Amniotic stem cell (primary cell): Measurements from ENCODE around the gene FREM1.
"Not testable (repeated sequence)": the region's sequence is repeated elsewhere in the genome, so short reads cannot be mapped to it uniquely, and the experiment has no call there.

Experiments used
- DNase-seq: peaks from one replicate; lab custom pipeline; 2025; lab: John Stamatoyannopoulos, UW

Gene FREM1, protein sequence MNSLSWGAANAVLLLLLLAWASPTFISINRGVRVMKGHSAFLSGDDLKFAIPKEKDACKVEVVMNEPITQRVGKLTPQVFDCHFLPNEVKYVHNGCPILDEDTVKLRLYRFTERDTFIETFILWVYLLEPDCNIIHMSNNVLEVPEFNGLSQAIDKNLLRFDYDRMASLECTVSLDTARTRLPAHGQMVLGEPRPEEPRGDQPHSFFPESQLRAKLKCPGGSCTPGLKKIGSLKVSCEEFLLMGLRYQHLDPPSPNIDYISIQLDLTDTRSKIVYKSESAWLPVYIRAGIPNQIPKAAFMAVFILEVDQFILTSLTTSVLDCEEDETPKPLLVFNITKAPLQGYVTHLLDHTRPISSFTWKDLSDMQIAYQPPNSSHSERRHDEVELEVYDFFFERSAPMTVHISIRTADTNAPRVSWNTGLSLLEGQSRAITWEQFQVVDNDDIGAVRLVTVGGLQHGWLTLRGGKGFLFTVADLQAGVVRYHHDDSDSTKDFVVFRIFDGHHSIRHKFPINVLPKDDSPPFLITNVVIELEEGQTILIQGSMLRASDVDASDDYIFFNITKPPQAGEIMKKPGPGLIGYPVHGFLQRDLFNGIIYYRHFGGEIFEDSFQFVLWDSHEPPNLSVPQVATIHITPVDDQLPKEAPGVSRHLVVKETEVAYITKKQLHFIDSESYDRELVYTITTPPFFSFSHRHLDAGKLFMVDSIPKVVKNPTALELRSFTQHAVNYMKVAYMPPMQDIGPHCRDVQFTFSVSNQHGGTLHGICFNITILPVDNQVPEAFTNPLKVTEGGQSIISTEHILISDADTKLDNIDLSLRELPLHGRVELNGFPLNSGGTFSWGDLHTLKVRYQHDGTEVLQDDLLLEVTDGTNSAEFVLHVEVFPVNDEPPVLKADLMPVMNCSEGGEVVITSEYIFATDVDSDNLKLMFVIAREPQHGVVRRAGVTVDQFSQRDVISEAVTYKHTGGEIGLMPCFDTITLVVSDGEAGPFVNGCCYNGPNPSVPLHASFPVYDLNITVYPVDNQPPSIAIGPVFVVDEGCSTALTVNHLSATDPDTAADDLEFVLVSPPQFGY (N-terminal part only)

DNA sequence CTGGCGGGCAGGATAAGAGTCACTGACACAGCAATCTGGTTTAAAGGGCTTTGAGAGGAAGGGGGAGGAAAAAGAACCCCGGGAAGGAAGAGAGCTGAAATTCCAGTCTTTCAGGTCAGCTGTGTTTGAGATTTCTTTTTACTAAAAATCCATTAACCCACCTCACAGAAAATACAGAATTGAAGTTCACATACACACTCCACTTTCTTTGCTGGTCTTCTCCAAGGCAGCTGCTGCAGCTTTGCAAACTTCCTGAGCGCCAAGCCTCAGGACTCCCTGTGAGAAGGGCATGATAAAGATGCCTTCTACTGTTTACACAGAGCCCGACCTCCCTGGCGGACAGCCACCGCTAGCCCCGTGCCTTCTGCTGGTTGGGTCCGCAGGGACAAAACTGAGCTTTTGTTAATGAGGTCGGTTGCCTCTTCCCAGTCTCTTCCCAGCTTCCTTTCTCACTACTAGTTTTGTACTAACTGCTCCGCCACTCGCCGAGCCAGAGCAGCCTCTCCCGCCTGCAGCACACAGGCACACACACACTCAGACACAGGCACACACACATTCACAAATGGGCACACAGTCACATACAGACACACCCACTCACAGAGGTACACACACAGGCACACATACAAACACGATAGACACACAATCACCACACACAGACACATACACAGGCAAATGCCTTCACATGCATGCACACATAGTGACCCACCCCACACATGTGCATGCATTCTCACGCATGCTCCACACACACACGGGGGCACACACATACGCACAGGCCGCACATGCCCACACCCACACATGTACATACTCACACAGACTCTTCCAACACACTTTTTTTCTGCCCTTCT is at the start of gene FREM1:
Gene FREM1 (minus strand): TSS at position 468 of the 845 bp plus-strand sequence. CDS start 41,451 bp downstream, outside the sequence.
- no peak for DNase-seq

DNA sequence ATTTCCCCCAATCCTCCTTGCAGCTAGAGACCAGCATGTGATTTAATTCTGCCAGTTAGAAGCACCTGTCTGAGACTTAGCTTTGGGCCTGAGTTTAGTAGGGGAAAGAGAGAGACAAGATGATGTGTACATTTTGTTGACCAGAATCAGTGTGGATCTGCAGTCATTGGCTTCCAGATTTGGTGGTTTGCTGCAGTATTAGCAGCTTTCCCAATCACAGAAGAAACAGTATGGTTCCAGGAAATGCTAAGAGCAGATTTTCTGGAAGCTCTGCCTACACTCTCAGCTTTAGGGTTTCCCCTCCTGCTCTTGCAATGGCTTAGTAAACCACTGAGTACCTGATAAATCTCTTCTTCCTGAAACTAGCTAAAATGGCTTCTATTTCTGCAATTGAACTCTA is 48.8 kb upstream of the FREM1 start:
- no peak for DNase-seq

DNA sequence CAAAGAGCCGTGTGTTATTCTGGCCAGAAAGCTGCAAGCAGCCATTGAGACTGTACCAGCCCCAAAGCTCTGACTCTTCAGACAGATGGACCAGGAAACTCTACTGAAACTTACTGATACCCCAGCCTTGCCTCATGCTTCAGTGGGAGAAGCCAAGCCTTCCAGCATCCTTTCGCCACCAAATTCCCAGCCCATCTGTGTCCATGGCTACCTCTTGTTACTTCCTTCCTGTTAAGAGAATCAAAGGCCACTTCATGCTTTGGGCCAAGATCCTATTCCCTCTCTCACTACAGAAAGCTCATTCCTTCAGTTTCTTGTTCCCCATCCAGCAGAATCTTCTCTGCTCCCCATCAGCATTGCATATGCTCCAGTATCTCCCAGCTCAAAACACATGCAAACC is 46.9 kb upstream of the FREM1 start:
- DNase-seq: no peak

DNA sequence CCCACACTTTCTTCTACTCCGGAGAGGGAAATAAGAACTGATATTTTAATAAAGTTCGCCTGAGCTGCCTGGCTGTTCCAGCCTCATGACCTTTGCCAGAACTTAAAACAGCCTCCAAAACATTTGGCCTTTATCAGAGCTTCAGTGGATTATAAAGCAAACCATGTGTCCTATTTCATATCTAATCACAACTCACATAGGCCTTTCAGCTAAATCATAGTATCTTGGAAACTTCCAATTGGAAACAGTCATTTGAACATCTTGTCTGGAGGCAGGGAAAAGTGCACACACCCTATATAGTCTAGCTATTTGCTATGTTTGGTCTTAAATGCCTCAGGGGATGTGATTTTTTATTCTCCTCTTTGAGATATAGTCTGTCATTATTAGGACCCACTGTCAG is 46.0 kb upstream of the FREM1 start:
- DNase-seq: no peak

DNA sequence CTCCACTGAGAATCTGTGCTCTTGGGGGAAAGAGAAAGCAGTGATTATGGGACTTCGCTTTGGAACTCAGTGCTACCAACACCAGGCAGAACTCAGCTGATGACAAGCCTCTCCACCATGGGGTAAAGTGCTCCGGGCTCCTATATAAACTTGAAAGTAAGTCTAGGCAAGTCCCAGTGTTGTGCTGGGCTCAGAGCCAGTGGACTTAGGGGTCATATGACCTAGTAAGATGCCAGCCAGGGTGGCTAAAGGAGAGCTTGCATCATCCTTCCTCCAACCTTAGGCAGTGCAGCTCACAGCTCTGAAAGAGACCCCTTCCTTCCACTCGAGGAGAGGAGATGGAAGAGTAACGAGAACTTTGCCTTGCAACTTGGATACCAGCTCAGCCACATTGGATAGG is 35.1 kb upstream of the FREM1 start:
- DNase-seq: no peak

DNA sequence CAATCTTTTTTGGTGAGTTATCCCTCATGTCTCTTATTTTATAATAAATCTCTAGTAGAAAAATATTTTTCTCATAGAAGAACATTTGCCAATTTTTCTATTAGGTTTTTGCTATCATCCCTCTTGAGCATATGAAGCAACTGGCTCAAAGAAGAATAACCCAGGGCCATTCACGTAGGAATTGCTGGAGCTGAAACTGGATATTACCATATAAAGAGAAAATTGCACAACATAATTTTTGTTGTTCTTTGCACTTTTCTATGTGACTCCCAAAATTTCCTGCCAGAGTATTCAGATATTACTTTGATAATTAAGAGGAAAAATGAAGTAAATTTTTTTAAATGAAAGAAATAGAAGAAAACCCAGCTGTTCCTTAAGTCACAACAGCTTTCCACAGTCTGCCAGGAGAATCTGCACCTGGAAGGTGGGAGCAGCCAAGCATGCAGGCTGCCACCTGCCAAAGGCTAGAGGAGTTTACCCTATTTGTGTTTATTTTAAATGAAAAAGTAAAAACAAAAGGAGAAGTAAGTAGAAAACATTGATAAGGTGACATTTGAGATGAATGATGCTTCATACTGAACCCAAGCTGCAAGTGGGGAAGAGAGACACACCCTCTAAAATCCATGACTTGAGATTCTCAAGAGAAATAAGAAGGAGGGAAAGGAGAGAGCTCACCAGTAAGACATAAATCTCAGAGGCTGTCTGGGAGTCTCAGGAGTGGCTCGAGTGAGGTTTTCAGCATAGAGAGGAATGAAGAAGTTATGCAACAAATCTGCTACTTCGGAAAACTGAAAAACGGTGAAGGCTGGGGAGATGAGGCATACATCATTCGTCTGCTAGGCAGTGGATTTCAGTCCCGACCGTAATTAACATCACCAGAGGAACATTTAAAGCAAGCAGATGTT is 31.5 kb upstream of the FREM1 start:
- DNase-seq: no peak

DNA sequence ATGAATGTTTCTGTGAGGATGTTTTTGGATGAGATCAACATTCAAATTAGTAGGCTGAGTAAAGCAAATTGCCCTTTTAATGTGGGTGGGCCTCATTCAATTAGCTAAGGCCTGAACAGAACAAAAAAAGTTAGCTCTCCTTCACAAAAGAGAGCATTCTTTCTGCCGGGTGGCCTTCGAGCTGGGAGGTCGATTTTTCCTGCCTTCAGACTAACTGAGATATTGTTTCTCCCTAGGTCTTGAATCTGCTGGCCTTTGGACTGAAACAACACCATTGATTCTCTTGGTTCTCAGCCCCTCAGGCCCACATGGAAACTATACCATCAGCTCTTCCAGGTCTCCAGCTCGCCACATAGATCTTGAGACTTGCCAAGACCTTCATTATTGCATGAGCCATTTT is 29.1 kb upstream of the FREM1 start:
- DNase-seq: no peak

DNA sequence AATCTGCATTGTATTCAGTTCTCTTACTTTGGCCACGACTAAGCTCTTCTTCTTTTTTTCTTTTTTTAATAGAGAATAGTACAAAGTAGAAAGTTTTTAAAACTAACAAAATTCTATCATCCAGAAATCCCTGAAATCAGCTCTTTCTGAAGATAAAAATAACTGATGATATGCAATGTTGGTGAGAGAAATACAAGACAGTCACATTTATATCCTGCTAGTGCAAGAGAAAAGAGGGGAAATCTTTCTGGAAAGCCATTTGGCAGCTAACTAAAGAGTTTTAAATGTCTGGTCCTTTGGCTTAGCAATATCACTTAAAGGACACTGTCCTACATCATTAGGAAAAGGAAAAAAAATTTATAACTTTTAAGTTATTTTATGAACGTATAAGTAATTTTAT is 27.0 kb upstream of the FREM1 start:
- no peak for DNase-seq

DNA sequence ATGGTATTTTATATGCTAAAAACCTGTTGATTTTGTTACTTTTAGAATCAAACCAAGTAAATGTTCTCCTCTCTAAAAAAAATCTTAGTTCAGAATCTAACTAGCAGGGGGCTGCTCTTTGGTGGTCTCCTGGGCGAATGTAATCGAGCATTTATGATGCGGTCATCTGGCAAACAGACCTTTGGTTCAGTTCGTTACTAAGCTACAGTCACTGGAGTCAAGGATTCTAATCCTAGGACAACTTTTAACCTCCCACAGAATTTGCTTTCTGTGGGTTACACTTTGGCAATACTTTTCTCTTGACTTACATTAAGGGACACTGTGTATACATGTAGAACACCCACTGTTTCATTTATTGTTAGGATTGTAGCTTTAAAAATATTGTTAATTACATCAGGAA is 26.3 kb upstream of the FREM1 start:
- DNase-seq: no peak

DNA sequence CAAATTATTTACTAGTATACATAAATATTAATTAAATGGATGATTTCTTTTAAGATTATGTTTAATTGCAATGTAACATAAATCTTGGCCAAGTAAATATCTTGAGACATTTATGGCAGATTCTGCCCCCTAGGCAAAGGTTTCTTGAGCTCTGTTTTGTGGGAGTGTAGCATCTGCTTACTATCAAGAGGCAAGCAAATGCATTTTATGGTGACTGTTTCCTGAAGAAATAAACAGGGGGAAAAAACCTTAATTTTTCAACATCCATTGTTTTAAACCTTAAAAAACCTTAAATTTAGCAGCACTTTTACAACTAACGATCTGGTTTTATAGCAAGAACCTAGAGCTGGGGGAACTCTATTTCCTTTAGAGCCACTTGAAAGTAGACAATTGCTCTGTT is 25.7 kb upstream of the FREM1 start:
- no peak for DNase-seq

DNA sequence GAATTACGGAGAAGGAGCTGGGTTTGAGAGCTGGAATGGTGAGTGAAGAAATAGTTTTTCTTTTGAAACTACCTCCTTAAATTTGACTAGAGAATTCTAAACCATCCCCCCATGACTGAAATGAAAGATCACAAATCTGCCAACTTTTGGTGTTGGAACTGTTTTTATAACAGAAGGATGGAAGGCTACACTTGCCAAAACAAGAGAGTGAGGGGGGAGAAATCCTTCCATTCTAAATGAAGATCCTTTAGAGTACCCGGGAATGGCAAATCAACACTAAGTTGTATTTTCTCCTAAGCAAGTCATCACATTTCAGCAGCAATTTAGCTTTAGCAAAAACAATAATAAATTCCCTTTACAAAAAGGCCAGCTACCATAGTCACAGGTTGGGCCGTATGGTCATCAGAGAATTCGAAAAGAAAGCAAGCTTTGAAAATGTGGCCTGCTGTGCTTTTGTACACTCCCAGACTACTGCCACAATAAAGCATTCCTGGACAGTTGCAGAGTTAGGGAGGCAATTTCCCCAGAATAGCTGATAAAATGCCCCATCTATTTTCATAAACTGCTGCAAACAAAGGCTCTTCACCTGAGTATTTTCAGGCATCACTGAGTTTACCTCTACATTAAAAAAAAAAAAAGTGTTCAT is 25.0 kb upstream of the FREM1 start:
- no peak for DNase-seq

DNA sequence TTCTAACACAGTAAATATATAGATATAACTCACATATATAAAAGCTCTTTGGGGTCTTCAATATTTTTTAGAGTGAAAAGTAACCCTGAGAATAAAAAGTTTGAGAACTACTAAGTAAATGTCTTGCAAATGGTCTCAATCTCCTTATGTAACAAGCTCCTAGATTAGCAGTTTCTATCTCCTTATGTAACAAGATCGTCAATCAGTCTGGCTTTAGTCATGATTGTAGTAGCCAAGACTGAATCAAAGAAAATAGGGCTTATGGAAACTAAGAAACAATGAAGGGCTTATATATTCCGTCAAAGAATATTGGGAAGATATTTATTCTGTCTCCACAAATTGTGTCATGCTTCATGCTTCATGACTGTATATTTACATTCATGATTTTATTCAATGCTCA is 22.4 kb upstream of the FREM1 start:
- DNase-seq: no peak

DNA sequence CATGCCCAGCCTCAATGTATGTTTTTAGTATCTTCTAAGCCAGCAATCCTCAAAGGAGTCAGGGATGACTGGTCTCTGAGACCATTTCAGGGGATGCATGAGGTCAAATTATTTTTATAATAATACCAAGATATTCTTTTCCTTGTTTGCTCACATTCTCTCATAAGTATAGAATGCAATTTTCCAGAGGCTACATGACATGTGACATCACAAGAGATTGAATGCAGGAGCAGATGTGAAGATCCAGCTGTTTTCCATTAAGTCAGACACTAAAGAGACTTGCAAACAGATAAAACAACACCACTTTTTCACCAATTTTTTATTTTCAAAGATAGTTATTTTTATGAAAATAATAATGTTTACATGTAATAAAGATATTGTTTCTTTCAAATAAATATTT is 22.0 kb upstream of the FREM1 start:
- no peak for DNase-seq

DNA sequence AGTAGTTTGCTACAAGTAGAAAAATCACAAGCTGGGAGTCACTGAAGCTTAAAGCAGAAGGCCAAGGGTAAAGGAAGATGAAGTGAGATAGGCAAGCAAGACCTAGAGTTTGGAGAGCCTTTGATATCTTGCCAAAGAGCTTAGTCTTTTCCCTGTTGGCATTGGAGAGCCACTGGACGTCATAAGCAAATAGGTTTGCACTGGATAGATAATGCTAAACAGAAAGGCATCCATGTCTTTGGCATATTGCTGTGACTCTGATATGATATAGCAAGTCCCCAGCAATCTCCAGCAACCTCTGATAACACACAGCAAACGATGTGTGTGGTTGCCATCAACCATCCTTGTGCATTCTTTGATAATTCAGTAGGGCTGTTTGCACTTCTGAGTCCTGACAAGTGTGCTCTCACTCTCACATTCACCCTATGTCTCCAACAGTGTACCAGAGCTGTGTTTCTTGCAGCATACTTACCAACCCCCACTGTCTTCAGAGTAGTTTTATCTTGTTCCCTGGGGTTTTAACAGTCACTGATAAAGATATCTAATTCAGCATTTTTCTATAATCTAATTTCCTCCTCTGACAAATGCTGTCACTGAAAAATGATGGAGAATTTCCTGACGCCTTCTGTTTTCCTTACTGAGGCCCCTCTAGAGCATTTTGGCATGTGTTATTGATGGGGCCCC is 16.9 kb upstream of the FREM1 start:
- no peak for DNase-seq

DNA sequence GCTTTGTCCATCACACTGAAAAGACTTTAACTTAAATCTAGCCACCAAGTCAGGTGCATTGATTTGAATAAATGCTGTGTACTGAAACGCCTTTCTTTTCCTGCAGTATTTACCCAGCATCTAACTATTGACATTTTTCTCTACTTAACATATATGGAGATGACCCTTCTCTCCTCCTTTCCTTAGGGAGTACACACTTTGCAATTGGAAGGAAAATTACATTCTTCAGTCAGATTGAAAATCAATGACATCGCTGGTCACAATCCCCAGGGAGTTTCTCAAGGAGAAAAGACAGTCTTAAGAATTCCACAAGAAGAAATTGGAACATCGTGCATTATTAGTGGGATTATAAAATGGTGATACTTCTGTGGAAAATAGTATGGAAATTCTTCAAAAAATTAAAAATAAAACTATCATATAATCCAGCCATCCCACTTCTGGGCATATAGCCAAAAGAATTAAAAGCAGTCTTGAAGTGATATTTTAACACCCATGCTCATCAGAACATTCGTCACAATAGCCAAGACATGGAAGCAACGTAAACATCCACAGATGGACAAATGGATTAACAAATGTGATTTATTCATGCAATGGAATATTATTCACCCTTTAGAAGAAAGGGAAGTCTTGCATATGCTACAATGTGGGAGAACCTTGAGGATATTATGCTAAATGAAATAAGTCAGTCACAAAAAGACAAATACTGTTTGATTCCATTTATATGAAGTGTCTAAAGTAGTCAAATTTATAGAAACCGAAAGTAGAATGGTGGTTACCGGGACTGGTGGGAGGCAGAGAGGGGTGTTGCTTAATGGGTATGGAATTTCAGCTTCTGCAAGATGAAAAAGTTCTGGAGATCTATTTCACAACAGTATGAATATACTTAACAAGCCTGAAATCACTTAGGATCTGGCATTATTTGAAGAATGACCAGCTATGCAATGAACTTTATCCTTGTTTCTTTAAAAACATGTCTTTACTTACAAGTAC is 14.3 kb upstream of the FREM1 start:
- DNase-seq: no peak

DNA sequence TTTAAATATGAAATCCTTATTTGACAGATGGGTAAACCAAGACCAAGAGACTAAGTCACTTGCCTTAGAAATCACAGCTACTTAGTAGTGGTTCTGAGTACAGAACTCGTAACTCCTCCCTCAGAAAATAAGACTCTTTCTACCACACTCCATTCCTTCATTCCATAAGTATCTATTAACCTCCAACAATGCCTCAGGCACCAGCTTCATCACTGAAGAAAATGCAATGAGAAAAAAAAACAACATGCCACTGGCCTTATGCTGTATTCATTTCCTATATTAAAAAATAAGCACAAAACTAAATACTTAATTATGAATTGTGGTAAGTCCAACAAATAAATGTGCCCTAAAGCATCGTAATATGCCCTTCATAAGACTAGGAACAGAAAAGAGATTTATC is 13.5 kb upstream of the FREM1 start:
- no peak for DNase-seq

DNA sequence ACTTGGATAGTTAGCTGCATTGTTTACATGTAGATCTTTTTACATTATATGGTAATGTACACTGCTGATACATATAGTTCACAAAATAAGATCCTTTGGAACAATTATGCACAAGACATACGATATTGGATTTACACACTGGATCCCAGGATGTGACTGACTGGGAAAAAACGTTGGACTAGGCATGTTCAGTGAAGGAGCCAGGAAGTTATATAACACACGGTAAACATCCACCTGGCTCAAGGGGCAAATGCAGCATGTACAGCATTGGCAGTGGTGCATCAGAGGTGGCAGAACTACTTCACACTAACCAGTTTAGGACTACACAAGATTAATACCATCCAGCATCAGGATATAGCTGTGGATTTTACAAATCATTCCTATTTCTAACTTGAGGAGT is 10.6 kb upstream of the FREM1 start:
- DNase-seq: not testable (repeated sequence)

DNA sequence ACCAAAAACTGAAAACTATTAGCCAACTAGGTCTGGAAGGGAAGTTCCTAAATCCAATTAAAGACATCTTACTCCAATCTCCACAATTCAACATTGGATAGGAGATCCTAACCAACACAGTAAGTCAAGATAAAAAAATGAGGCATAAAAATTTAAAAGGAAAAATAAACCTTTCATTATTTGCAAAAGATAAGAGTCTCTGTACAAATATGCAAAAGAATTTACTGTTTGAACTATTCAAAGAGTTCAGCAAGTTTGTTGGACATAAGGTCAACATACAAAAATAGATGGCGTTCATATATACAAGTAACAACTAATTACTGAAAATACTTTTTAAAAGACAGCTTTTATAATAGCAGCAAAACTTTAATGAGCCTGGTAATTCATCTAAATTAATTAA is 3.1 kb upstream of the FREM1 start:
- DNase-seq: no peak

DNA sequence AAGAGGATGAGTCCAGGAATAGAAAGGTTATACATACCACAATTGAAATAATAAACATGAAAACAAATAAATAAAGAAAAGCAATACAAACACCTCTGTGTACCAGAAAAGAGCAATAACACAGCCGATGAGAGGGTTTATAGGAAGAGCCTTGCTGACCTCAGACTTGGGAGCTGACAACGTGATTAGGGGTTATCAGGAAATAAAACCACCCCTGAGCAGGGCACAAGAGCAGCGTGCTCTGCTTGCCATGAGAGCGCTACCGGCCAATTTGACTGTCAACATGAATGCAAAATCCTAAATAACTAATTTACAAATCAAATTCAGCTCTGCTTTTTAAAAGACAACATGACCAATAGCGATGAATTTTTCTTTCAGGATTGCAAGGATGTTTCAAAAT is 2.6 kb upstream of the FREM1 start:
- DNase-seq: no peak
